BJ (cell line): ENCODE data around the gene SEMA6D. TPM values are rescaled to one million over a fixed set of nuclear protein-coding genes. Genes with fewer than 3 reads are reported as not detected.

Experiments
- CTCF ChIA-PET: fragments of 350-600 bp; formaldehyde crosslinking; extraction: SDS; loops from one replicate; lab custom pipeline; 2021; ENCODE audit warnings: antibody characterized with exemption, inconsistent platforms; lab: Yijun Ruan, JAX
- POLR2A ChIA-PET: fragments of 300-600 bp; sonication (Branson Sonifier 250); formaldehyde crosslinking; extraction: SDS; loops from one replicate; lab custom pipeline; 2021; ENCODE audit warnings: antibody characterized with exemption; lab: Charles Lee
- DNase-seq: peaks from one replicate; pipeline ENCODE4 v3.0.0-alpha.2; 2011; ENCODE audit warnings: low read depth
- H3K27me3 ChIP-seq: 2 replicates; pipeline ENCODE4 v1.6.0; 2011; ENCODE audit warnings: low read length; ENCODE audit not compliant: control insufficient read depth, insufficient read depth
- H3K36me3 ChIP-seq: 2 replicates; pipeline ENCODE4 v1.5.1; 2011; ENCODE audit warnings: low read length; ENCODE audit not compliant: control insufficient read depth, insufficient read depth
- H3K4me3 ChIP-seq: 2 replicates; pipeline ENCODE4 v1.5.1; 2011; ENCODE audit warnings: low read depth, mild to moderate bottlenecking, control low read depth, low read length
- polyA plus RNA-seq: library from polyadenylated mRNA; depleted of rRNA; stranded (reverse); fragments of >200 nt; gene quantifications from 2 replicates; pipeline ENCODE4 v1.2.3, GENCODE V29; 2011
- TF ChIP-seq, protein P1 (sequence below): IDR thresholded peaks from 2 replicates; pipeline ENCODE4 v1.5.1; 2011; ENCODE audit warnings: low read depth, mild to moderate bottlenecking, control low read depth, inconsistent platforms, low read length, moderate library complexity; ENCODE audit not compliant: insufficient read depth

The SEMA6D gene
- polyA plus RNA-seq, 1 experiment: 1.1 TPM

DNA sequence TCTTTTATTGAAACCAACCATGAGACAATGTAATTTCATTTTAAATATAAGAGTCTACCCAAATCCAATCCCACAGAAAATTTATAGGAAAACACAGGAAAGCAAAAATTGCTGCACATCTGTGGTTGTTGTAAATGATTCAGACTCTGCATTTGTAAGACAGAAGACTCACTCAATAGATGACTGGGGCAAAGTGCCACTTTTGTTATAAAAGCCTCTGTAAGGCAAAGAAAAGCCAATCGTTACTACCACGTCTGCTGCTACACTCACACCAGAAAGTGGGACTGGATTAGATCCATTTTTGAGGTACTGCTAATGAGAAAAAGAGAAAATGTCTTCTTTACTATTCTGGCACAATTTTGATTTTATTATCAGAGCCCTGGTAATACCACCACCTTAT is 74.9 kb downstream of the SEMA6D start:
- no peak for DNase-seq
- TF ChIP-seq, protein P1, sequence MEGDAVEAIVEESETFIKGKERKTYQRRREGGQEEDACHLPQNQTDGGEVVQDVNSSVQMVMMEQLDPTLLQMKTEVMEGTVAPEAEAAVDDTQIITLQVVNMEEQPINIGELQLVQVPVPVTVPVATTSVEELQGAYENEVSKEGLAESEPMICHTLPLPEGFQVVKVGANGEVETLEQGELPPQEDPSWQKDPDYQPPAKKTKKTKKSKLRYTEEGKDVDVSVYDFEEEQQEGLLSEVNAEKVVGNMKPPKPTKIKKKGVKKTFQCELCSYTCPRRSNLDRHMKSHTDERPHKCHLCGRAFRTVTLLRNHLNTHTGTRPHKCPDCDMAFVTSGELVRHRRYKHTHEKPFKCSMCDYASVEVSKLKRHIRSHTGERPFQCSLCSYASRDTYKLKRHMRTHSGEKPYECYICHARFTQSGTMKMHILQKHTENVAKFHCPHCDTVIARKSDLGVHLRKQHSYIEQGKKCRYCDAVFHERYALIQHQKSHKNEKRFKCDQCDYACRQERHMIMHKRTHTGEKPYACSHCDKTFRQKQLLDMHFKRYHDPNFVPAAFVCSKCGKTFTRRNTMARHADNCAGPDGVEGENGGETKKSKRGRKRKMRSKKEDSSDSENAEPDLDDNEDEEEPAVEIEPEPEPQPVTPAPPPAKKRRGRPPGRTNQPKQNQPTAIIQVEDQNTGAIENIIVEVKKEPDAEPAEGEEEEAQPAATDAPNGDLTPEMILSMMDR: no peak
- CTCF ChIA-PET: no interaction called here
- POLR2A ChIA-PET: no interaction called here
- Histone ChIP-seq H3K4me3 (no peak overlapping the region), H3K36me3 (no peaks in the 10 kb centered on the region), H3K27me3 (no peaks in the 10 kb centered on the region)

DNA sequence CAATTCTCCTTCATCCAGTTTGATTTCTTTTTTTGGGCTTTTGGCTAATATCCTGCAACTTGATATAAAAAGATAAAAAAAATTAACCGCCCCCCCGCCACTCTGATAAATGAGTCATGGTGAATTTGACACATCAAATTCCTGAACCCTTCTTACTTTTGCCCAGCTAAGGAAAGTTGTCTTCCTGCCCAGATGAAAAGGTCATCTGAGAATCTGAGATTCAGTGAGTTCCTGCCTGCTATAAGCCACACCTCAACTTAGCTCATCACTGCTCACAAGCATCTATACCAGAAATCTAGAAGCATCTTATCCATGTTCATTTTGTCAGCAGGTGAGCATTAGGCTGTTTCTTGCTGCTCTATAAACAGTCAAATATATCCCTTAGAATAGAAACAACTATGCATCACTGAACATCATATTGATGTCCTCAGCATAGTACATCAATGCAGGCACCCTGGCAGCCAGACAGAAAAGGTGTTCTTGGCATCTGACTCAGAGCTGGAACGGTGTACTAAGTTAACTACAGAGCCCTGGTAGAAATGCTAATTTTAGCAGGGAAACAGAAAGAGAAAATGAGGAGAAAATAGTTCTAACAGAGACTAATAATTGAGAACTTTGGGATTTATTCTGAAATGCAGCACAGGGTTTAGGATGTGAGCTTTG is 77.1 kb downstream of the SEMA6D start:
- TF ChIP-seq, protein P1: no peak
- no peak for DNase-seq
- ChIA-PET POLR2A (no interaction called here), CTCF (interaction anchor here (0.7 kb wide), 1 partner anchor 10 kb away, joined by 3 read pairs; no protein-coding TSS in a partner anchor)
- Histone ChIP-seq H3K4me3 (no peak overlapping the region), H3K27me3 (no peaks in the 10 kb centered on the region), H3K36me3 (no peaks in the 10 kb centered on the region)

DNA sequence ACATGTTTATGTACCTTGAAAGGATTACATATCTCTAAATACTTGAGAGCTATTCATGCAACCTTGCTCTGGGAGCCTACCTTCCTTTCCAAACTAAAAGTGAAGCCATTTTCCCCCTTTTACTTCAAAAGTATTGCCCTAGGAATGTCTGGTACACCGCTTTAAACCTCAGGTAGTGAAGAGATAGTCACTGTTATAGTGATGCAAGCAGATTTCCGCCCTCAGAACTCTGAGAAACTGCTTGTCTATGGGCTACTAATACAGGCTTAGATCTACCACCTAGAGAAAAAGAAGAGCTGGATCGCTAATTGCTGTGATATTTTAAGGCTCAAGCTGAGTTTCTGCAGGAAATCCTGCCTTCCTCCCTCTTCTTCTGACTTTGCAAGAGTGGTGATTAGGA is 78.6 kb downstream of the SEMA6D start:
- POLR2A ChIA-PET: no interaction called here
- Histone ChIP-seq H3K4me3 (no peak overlapping the region), H3K27me3 (no peaks in the 10 kb centered on the region), H3K36me3 (no peaks in the 10 kb centered on the region)
- TF ChIP-seq, protein P1: no peak
- no peak for DNase-seq
- CTCF ChIA-PET: no interaction called here

DNA sequence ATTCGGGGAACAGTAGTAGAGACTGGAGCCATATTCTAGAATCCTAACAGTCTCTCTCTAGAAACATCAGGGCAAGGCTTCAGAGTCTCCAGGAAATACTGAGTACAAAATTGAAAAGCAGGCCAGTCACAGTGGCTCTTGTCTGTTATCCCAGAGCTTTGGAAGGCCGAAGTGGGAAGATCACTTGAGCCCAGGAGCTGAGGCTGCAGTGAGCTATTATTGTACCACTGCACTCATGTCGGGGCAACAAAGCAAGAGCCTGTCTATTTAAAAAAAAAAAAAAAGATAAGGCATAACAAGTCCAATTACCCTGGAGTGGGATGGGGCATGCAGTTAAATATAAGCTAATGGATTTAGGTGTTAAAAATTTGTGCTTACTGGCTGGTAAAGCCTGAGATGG is 79.0 kb downstream of the SEMA6D start:
- Histone ChIP-seq H3K27me3 (no peaks in the 10 kb centered on the region), H3K4me3 (no peak overlapping the region), H3K36me3 (no peaks in the 10 kb centered on the region)
- POLR2A ChIA-PET: no interaction called here
- no peak for DNase-seq
- CTCF ChIA-PET: interaction anchor here (1.0 kb wide), 1 partner anchor 10 kb away, joined by 3 read pairs; no protein-coding TSS in a partner anchor
- TF ChIP-seq, protein P1: no peak

DNA sequence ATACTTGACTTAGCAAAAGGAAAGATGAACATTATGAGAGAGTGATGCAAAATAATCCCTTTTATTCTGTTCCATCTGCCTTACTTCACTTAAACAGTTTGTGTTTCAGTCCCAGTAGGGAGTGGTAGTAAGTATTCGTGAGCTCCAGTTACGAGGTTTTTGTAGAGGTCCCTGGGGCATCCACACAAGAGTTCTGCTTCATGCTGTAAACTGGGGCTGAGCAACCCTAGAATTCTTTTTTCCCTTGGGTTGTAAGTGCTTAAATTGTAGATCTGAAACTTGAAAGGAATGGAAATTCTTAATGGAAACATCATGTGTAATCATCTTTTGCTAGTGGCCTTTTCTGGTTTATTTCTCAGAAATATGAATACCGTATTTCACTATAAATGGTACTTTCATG is 79.5 kb downstream of the SEMA6D start:
- Histone ChIP-seq H3K27me3 (no peaks in the 10 kb centered on the region), H3K36me3 (no peaks in the 10 kb centered on the region), H3K4me3 (no peak overlapping the region)
- TF ChIP-seq, protein P1: no peak
- no peak for DNase-seq
- ChIA-PET POLR2A (no interaction called here), CTCF (interaction anchor here (1.0 kb wide), 1 partner anchor 10 kb away, joined by 3 read pairs; no protein-coding TSS in a partner anchor)
